GM21717 (cell line): ENCODE measurements around the gene C1orf167.
"Not testable (repeated sequence)": the region's sequence is repeated elsewhere in the genome, so short reads cannot be mapped to it uniquely, and the experiment has no call there.

ENCODE experiments used
- ATAC-seq: cut with Tn5 transposase; IDR thresholded peaks from one replicate; pipeline ENCODE4 v1.9.1; 2021; ENCODE audit warnings: mild to moderate bottlenecking, moderate library complexity; ENCODE audit not compliant: unreplicated experiment

C1orf167 gene

GRCh38 chr1:11797525-11798216, 35.7 kb downstream of the C1orf167 start:
- no peak for ATAC-seq

- no peak for ATAC-seq
Measured at GRCh38 chr1:11799099-11799498, 37.1 kb downstream of the C1orf167 start.

GRCh38 chr1:11799896-11800295, 37.9 kb downstream of the C1orf167 start:
- ATAC-seq = no peak

GRCh38 chr1:11800391-11800755, 38.4 kb downstream of the C1orf167 start:
- ATAC-seq = no peak

- ATAC-seq = no peak
Measured at GRCh38 chr1:11800756-11801433, 38.9 kb downstream of the C1orf167 start.

- no peak for ATAC-seq
Measured at GRCh38 chr1:11802616-11802972, 40.6 kb downstream of the C1orf167 start.

GRCh38 chr1:11802973-11803885, 41.2 kb downstream of the C1orf167 start:
- no peak for ATAC-seq

GRCh38 chr1:11803924-11804665, 42.1 kb downstream of the C1orf167 start:
- not testable (repeated sequence) for ATAC-seq

- ATAC-seq = no peak
Measured at GRCh38 chr1:11804666-11805421, 42.9 kb downstream of the C1orf167 start.

- ATAC-seq = peak; percentile 74
Measured at GRCh38 chr1:11805422-11806306, 43.7 kb downstream of the C1orf167 start, which contains the start of the genes CLCN6 and MTHFR. Gene CLCN6, plus strand, starts transcription at chr1:11806191. Its CDS starts 72 bp downstream, at chr1:11806263. Gene MTHFR, minus strand, starts transcription at chr1:11805964. Its CDS starts 2,848 bp downstream, at chr1:11803116.

- peak; percentile 45 for ATAC-seq
Measured at GRCh38 chr1:11806307-11806936, 44.4 kb downstream of the C1orf167 start.

- no peak for ATAC-seq
Measured at GRCh38 chr1:11807133-11807532, 45.1 kb downstream of the C1orf167 start.

- no peak for ATAC-seq
Measured at GRCh38 chr1:11813021-11813420, 51.0 kb downstream of the C1orf167 start.

GRCh38 chr1:11817192-11817591, 55.2 kb downstream of the C1orf167 start:
- ATAC-seq = no peak

- ATAC-seq = no peak
Measured at GRCh38 chr1:11822091-11822490, 60.1 kb downstream of the C1orf167 start.

GRCh38 chr1:11823366-11824137, 61.6 kb downstream of the C1orf167 start:
- ATAC-seq = no peak

- ATAC-seq = no peak
Measured at GRCh38 chr1:11825131-11825530, 63.1 kb downstream of the C1orf167 start.

GRCh38 chr1:11826946-11827345, 65.0 kb downstream of the C1orf167 start:
- no peak for ATAC-seq
